AG08396 (cell line): ENCODE data around the gene NMNAT2.
"Not testable (repeated sequence)": the region's sequence is repeated elsewhere in the genome, so short reads cannot be mapped to it uniquely, and the experiment has no call there.

Source experiments
- DNase-seq: peaks from one replicate; pipeline ENCODE4 v3.0.0; 2012; ENCODE audit warnings: low spot score, mixed read lengths

NMNAT2 gene

GRCh38 chr1:183417772-183418491 lies at the start of gene NMNAT2:
Gene NMNAT2, minus strand, starts transcription at chr1:183418380. Its CDS starts 113 bp downstream, at chr1:183418267.
- DNase-seq, result peak; percentile 46

- no peak for DNase-seq
These were observed 49.5 kb upstream of the NMNAT2 start for GRCh38 chr1:183467687-183468086.

GRCh38 chr1:183466781-183467180 lies 48.6 kb upstream of the NMNAT2 start:
- DNase-seq, result no peak

GRCh38 chr1:183463566-183463965 lies 45.4 kb upstream of the NMNAT2 start:
- no peak for DNase-seq

- no peak for DNase-seq
These were observed 43.2 kb upstream of the NMNAT2 start for GRCh38 chr1:183461350-183461749.

- DNase-seq, result no peak
These were observed 42.4 kb upstream of the NMNAT2 start for GRCh38 chr1:183460596-183460995.

GRCh38 chr1:183457449-183457848 lies 39.3 kb upstream of the NMNAT2 start:
- no peak for DNase-seq

GRCh38 chr1:183456826-183457225 lies 38.6 kb upstream of the NMNAT2 start:
- DNase-seq, result no peak

GRCh38 chr1:183454377-183454776 lies 36.2 kb upstream of the NMNAT2 start:
- no peak for DNase-seq

- no peak for DNase-seq
These were observed 31.9 kb upstream of the NMNAT2 start for GRCh38 chr1:183450093-183450492.

GRCh38 chr1:183449223-183449770 lies 31.1 kb upstream of the NMNAT2 start:
- no peak for DNase-seq

- DNase-seq, result peak; percentile 26
These were observed 26.1 kb upstream of the NMNAT2 start for GRCh38 chr1:183444243-183444642.

GRCh38 chr1:183443466-183443865 lies 25.3 kb upstream of the NMNAT2 start:
- DNase-seq, result no peak

- DNase-seq, result no peak
These were observed 24.8 kb upstream of the NMNAT2 start for GRCh38 chr1:183443011-183443410.

- no peak for DNase-seq
These were observed 19.9 kb upstream of the NMNAT2 start for GRCh38 chr1:183438060-183438459.

- DNase-seq, result no peak
These were observed 17.3 kb upstream of the NMNAT2 start for GRCh38 chr1:183435497-183435896.

- DNase-seq, result no peak
These were observed 15.5 kb upstream of the NMNAT2 start for GRCh38 chr1:183433703-183434102.

GRCh38 chr1:183432548-183432875 lies 14.3 kb upstream of the NMNAT2 start:
- DNase-seq, result no peak

- DNase-seq, result no peak
These were observed 13.8 kb upstream of the NMNAT2 start for GRCh38 chr1:183431840-183432547.

- DNase-seq, result not testable (repeated sequence)
These were observed 9.4 kb upstream of the NMNAT2 start for GRCh38 chr1:183427591-183427990.

- no peak for DNase-seq
These were observed 6.5 kb upstream of the NMNAT2 start for GRCh38 chr1:183424691-183425090.

- no peak for DNase-seq
These were observed 5.4 kb upstream of the NMNAT2 start for GRCh38 chr1:183423541-183423940.

GRCh38 chr1:183419399-183419798 lies 1.2 kb upstream of the NMNAT2 start:
- DNase-seq, result no peak
